Psoas muscle (tissue), 8 donors: ENCODE measurements around the gene SLC2A5. TPM values are rescaled to one million over a fixed set of nuclear protein-coding genes. Genes with fewer than 3 reads are reported as not detected.

Experiments used
- ATAC-seq, 4 donors: fragments of 200-7000 bp; cut with Tn5 transposase; one replicate each; pipeline ENCODE4 v1.9.1; 2020; ENCODE audit warnings: moderate library complexity in 3 of 4, mild to moderate bottlenecking in 2 of 4
- DNase-seq, 2 donors: peaks; one replicate each; pipeline ENCODE4 v3.0.0-alpha.2; 2020
- H3K27ac ChIP-seq: fragments of 200-600 bp; one replicate; pipeline ENCODE4 v1.8.0; 2022
- H3K27me3 ChIP-seq, 3 donors: fragments of 200-600 bp in 1 of 3; one replicate each; pipeline versions ENCODE4 v1.6.1 to v1.8.0; 2013 to 2022; ENCODE audit warnings: low read length in 2 of 3, mild to moderate bottlenecking in 2 of 3, moderate library complexity in 1 of 3; ENCODE audit not compliant: insufficient read depth in 3 of 3
- H3K36me3 ChIP-seq, 2 donors: fragments of 200-600 bp in 1 of 2; one replicate each; pipeline versions ENCODE4 v1.6.1 to v1.8.0; 2013 to 2022; ENCODE audit warnings: low read depth in 1 of 2, mild to moderate bottlenecking in 1 of 2, moderate library complexity in 1 of 2; ENCODE audit not compliant: insufficient read depth in 1 of 2
- H3K4me1 ChIP-seq: fragments of 200-600 bp; one replicate; pipeline ENCODE4 v1.8.0; 2022
- H3K4me3 ChIP-seq: fragments of 200-600 bp; one replicate; pipeline ENCODE4 v1.8.0; 2022; ENCODE audit warnings: mild to moderate bottlenecking
- H3K9me3 ChIP-seq: fragments of 200-600 bp; one replicate; pipeline ENCODE4 v1.8.0; 2022
- CTCF ChIP-seq: fragments of 200-600 bp; IDR thresholded peaks from one replicate; pipeline ENCODE4 v1.8.0; 2022; ENCODE audit warnings: antibody characterized with exemption
- WGBS, 3 donors: extraction: QIAGEN DNeasy Blood & Tissue Kit; methylation state at CpG; one replicate each; pipeline versions ENCODE4 v1.1.6 to v1.1.7; 2013; 5-methylcytosine and 5-hydroxymethylcytosine counted together
- intact Hi-C, 2 donors: fragments of 100-400 bp; cut with DNase I; formaldehyde crosslinking; loops; one replicate each; pipeline versions ENCODE4 v1.11.0 to v1.14.2; 2022
- polyA plus RNA-seq, 3 donors: library from polyadenylated mRNA; stranded (reverse); fragments of 200-250 nt; gene quantifications; one replicate each; pipeline ENCODE4 v1.2.3, GENCODE V29; 2013
- total RNA-seq, 4 donors: library from RNA; stranded (reverse); fragmentation: NEBNext Ultra II Directional in 2 of 4; extraction: Animal tissue kit (Norgen Biotek cat#: 25700) in 2 of 4; gene quantifications; one replicate each; pipeline versions ENCODE4 v1.2.1 to v1.2.4, GENCODE V29; 2021 to 2023
- donor health status: healthy with polysubstance abuse.
- donor health status: DM: no; HTN: no; CAD: no; lungs with moderate emphysema.
- donor health status: Bipolar disorder and iron deficiency.
- donor health status: healthy.
- donor health status: DM: yes; HTN: yes; CAD: no.
- donor health status: DM: no; HTN: no; CAD: no.
- donor health status: DM: no; HTN: no; CAD: no.
- donor health status: DM: yes; HTN: yes; CAD: no.

The SLC2A5 gene
- total and polyA plus RNA-seq, 7 donors = 12.8 to 97.9 (median 31.7) TPM

- WGBS, 3 donors = 46 to 62% (median 48%) methylated on average over 4 of the region's 4 CpGs
- intact Hi-C loops = loop anchor here (2.0 to 5.0 kb wide), 3 partner anchors 89 to 184 kb away; no protein-coding TSS in a partner anchor
- ATAC-seq (peak; percentile 75 to 87 (median 82)), DNase-seq (peak in 1 of 2 donors; percentile 72)
- H3K36me3 ChIP-seq = peaks cover 0 to 30% of the 10 kb centered on the region in 2 donors
- H3K9me3 ChIP-seq = no peaks in the 10 kb centered on the region
- peak overlapping the region; percentile 8 for H3K27ac ChIP-seq
- no peak overlapping the region for H3K4me3 ChIP-seq
- TF ChIP-seq CTCF = peak; percentile 72
- peaks cover 15% of the 10 kb centered on the region for H3K4me1 ChIP-seq
- no peaks in the 10 kb centered on the region for H3K27me3 ChIP-seq
Observed at GRCh38 chr1:9101510-9102146, 32.2 kb upstream of the SLC2A5 start.

DNA sequence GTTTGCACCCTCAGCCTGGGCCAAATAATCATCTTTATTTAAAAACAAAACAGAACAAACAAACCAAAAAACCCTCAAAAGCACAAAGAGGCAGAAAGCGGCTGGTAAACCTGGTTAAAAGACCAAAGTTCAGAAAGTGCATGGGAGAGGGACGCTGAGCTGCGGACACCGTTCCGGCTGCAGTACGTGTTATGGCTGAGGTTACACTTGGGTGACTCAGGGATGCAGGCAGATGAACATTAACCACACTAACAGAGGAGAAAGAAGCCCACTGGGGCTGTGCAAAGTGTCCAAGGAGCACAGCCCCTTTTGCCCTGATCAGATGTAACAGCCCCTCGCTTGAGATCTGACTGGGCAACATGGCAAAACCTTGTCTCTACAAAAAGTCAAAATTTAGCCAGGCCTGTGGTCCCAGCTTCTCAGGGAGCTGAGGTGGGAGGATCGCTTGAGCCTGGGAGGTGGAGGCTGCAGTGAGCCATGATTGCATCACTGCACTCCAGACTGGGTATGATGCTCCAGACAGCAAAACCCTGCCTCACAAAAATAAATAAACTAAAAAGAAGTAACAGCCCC is 31.1 kb upstream of the SLC2A5 start:
- no peak for TF ChIP-seq CTCF
- Histone ChIP-seq H3K27ac (no peak overlapping the region), H3K4me1 (peaks cover 15% of the 10 kb centered on the region), H3K4me3 (no peak overlapping the region), H3K9me3 (no peaks in the 10 kb centered on the region), H3K27me3 (no peaks in the 10 kb centered on the region), H3K36me3 (peaks cover 0 to 29% of the 10 kb centered on the region in 2 donors)
- peak in 1 of 4 donors; percentile 39 for ATAC-seq
- no peak for DNase-seq
- 93 to 98% (median 96%) methylated on average over 8 of the region's 8 CpGs for WGBS, 3 donors
- intact Hi-C loops = loop anchor here (2.0 to 5.0 kb wide), 3 partner anchors 88 to 183 kb away; no protein-coding TSS in a partner anchor

DNA sequence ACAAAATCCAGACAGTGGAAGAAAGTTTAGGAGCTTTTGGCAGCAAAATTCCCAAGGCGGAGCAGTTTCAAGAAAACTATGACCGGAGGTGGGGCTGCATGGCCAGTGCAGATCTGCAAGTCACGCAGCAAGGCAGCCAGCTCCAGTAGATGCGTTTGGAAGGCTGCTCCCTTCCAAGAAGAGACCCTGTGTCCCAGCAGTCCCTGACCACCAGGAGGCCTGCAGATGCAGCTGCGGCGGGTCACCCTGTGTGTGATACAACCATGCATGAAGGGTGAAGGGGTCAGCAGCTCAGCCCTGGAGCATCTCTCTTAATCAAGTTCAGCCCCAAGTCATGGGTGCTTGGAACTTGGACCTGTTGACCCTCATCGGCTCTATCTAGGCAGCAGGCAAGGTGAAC is 30.1 kb upstream of the SLC2A5 start:
- peak in 3 of 4 donors; percentile 7 to 32 (median 18) for ATAC-seq
- Histone ChIP-seq H3K27ac (no peak overlapping the region), H3K27me3 (no peaks in the 10 kb centered on the region), H3K4me3 (no peak overlapping the region), H3K36me3 (peaks cover 0 to 25% of the 10 kb centered on the region in 2 donors), H3K9me3 (no peaks in the 10 kb centered on the region), H3K4me1 (peaks cover 15% of the 10 kb centered on the region)
- WGBS, 3 donors = 63 to 77% (median 70%) methylated on average over 7 of the region's 7 CpGs
- no peak for TF ChIP-seq CTCF
- intact Hi-C loops = loop anchor here in 1 of 2 donors (10.0 kb wide), 1 partner anchor 85 kb away; no protein-coding TSS in a partner anchor
- DNase-seq = no peak

DNA sequence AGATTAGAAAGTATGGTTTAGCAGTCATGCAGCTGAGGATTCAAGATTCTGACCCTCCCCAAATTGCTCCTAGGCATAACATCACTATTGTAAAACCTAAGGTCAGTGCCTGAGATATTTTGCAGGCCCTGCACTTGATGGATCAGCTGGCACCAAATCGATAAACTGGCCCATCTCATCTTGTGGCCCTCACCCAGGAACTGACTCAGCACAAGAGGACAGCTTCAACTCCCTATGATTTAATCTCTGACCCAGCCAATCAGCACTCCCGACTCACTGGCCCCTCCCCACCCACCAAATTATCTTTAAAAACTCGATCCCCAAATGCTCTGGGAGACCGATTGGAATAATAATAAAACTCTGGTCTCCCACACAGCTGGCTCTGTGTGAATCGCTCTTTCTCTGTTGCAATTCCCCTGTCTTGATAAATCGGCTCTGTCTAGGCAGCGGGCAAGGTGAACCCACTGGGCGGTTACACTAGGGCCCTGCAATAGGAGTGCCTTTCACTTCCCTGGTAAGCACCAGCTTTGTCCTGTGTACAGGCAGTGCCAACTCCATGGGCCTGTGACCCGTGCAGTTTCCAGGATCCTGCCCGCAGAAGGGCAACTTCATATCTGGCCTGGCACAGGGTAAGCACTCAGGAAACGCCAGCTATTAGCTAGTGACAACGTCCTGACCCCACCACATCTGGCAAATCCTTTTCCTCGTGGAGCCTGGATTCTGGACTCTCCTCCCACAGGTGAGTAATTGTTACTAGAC is 28.7 kb upstream of the SLC2A5 start:
- H3K27ac ChIP-seq = no peak overlapping the region
- H3K9me3 ChIP-seq = no peaks in the 10 kb centered on the region
- H3K27me3 ChIP-seq = no peaks in the 10 kb centered on the region
- TF ChIP-seq CTCF = no peak
- no peak overlapping the region for H3K4me3 ChIP-seq
- H3K4me1 ChIP-seq = peaks cover 15% of the 10 kb centered on the region
- WGBS, 3 donors = 59 to 84% (median 60%) methylated on average over 13 of the region's 13 CpGs
- peaks cover 0 to 12% of the 10 kb centered on the region in 2 donors for H3K36me3 ChIP-seq
- ATAC-seq (peak in 3 of 4 donors; percentile 28 to 41 (median 38)), DNase-seq (no peak)
- intact Hi-C loops = loop anchor here in 1 of 2 donors (10.0 kb wide), 1 partner anchor 83 kb away; no protein-coding TSS in a partner anchor
